Stomach (tissue), 4 donors: Measurements from ENCODE around the gene FADS6.

Experiments
- CTCF ChIP-seq, 7 experiments: fragments of 450-650 bp in 4 of 7; fragments of 200-600 bp in 3 of 7; sonication (generic) in 3 of 7; IDR thresholded peaks; one replicate each; pipeline ENCODE4 v1.5.1; 2016 to 2019; ENCODE audit warnings: antibody characterized with exemption in 7 of 7, control low read depth in 2 of 7, mild to moderate bottlenecking in 1 of 7
- EP300 ChIP-seq: sonication (generic); formaldehyde crosslinking; IDR thresholded peaks from one replicate; pipeline ENCODE4 v1.6.1; 2017; ENCODE audit warnings: antibody characterized with exemption
- POLR2A ChIP-seq, 4 donors: fragments of 450-650 bp; IDR thresholded peaks; one replicate each; pipeline ENCODE4 v1.6.1; 2016; ENCODE audit warnings: antibody characterized with exemption in 4 of 4, control low read depth in 2 of 4, mild to moderate bottlenecking in 1 of 4, moderate library complexity in 1 of 4
- POLR2AphosphoS5 ChIP-seq, 3 donors: sonication (generic); formaldehyde crosslinking; IDR thresholded peaks; one replicate each; pipeline ENCODE4 v1.6.1; 2016; ENCODE audit warnings: antibody characterized with exemption in 3 of 3

- TF ChIP-seq POLR2A (IDR thresholded peaks at IDR 0.05) (no peak), CTCF (IDR thresholded peaks at IDR 0.05) (no peak), POLR2AphosphoS5 (IDR thresholded peaks at IDR 0.05) (no peak), EP300 (no peak)
These were observed 56.6 kb downstream of the FADS6 start for GRCh38 chr17:74836691-74837467.
